ENCODE data around the gene TVP23A. TPM values are rescaled to one million over a fixed set of nuclear protein-coding genes. Genes with fewer than 3 reads are reported as not detected.

The TVP23A gene
- 1 to 10 TPM; 2.4 to 5.0 (median 4.7) TPM for polyA plus RNA-seq (ENCODE audit: insufficient read length in 4 of 4)

GRCh38 chr16:10817963-10818941, at the start of gene TVP23A:
TVP23A (minus strand) TSS chr16:10818794; CDS start chr16:10818493, 301 bp downstream.
- DNase-seq (ENCODE audit: low read depth in 4 of 4, low spot score in 2 of 4), result peak in 1 of 4 donors; percentile 10

DNA sequence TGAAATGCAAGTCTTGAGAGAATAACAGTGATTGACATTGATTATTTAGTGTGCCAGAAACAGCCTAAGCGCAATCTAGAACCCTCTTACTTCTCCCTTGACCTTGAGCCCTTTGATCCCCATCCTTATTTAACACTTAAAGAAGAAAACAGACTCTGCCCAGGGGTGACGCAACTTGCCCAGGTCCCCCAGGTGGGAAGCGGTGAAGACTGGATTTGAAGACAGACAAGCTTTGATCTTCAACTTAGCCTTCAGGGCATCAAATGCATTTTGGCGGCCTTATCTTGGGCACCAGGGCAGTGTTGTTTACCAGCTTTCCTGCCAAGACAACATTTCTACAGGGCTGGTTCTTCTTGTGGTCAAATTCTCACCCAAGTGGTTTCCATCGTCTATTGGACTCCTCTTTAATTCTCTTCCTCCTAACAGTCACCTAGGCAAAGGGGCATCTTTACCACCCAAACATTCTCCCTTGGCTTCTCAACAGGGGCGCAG, 49.6 kb upstream of the TVP23A start:
- no peak for DNase-seq (ENCODE audit: low read depth in 4 of 4, low spot score in 2 of 4)

DNA sequence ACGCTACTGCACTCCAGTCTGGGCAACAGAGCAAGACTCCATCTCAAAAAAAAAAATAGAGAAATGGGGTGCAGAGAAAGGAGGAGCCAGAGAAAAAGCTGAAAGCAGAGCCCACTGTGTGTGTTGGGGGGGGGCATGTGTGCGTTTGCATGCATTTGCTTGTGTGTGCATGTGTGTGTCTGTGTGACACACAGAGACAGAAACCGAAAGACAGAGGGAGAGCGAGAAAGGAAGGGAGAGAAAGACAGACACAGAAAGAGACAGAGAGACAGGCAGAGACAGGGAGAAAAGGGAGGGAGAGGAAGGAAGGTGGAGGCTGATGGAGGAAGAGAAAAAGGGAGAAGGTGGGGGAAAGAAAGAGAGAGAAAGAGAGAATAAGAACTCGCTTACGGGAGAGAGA, 48.6 kb upstream of the TVP23A start:
- DNase-seq (ENCODE audit: low read depth in 4 of 4, low spot score in 2 of 4), result no peak

- no peak for DNase-seq (ENCODE audit: low read depth in 4 of 4, low spot score in 2 of 4)
Measured at GRCh38 chr16:10865991-10866966, 47.7 kb upstream of the TVP23A start.

GRCh38 chr16:10862438-10862837, 43.8 kb upstream of the TVP23A start:
- no peak for DNase-seq (ENCODE audit: low read depth in 4 of 4, low spot score in 2 of 4)

DNA sequence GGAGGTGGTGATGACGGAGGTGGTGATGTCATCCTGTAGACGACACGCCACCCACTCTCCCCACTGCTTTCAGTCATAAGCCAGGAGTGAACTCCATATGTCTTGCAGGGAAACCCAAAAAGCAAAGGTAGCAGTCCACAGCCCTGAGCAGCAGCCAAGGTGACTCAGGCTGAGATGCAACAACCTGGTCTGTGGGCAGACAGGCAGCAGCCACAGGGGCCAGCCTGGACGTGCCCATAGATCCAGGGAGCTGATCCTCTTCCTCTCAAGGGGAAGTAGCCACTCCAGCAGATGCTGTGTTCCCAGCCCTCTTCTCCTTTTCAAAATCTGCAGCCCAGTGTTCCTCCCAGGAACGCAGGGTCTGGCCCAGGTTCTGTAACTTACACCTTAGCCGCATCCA, 41.1 kb upstream of the TVP23A start:
- DNase-seq (ENCODE audit: low read depth in 4 of 4, low spot score in 2 of 4), result no peak

DNA sequence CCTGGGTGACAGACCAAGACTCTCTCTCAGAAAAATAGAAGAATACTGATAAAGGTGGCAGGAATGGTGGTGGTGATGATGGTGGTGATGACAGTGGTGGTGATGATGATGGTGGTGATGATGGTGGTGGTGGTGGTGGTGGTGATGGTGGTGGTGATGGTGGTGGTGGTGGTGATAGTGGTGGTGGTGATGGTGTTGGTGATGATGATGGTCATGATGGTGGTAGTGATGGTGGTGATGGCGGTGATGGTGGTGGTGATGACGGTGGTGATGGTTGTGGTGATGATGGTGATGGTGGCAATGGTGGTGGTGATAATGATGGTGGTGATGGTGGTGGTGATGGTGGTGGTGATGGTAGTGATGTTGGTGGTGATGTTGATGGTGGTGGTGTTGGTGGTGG, 40.4 kb upstream of the TVP23A start:
- no peak for DNase-seq (ENCODE audit: low read depth in 4 of 4, low spot score in 2 of 4)

DNA sequence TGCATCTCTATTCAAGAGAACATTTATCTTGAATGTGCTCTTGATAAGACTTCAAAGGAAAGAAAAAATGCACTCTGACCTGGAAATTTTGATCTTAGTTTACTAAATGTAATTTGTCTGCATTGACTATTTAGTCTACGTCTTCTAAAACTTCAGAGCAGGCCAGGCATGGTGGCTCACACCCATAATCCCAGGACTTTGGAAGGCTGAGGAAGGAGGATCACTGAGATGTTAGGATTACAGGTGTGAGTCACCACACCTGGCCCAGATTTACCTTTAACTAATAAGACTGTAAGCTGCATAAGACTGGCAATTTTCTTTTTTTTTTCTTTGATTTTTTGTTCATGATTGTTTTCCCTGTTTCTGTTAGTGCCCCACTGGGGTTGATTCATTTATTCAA, 39.6 kb upstream of the TVP23A start:
- no peak for DNase-seq (ENCODE audit: low read depth in 4 of 4, low spot score in 2 of 4)

GRCh38 chr16:10856042-10856441, 37.4 kb upstream of the TVP23A start:
- DNase-seq (ENCODE audit: low read depth in 4 of 4, low spot score in 2 of 4), result no peak

- no peak for DNase-seq (ENCODE audit: low read depth in 4 of 4, low spot score in 2 of 4)
Measured at GRCh38 chr16:10852948-10853347, 34.4 kb upstream of the TVP23A start.

- no peak for DNase-seq (ENCODE audit: low read depth in 4 of 4, low spot score in 2 of 4)
Measured at GRCh38 chr16:10852286-10852685, 33.7 kb upstream of the TVP23A start.

DNA sequence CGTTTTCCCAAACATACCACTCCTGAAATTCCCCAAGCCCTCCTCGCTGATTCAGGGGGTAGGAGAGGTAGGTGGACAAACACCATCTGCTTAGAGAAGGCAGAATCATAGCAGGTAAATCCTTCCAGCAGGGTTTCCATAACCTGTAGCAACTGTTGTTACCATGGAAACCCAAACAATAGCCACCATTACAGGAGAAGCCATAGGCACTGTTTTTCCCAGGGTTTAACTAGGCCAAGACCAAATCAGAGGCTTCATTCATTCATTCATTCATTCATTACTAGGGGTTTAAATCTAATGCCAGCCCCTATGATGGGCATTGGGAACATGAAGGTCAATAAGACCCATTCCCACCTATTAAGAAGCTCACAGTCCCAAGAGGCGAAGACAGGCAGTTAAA, 32.9 kb upstream of the TVP23A start:
- no peak for DNase-seq (ENCODE audit: low read depth in 4 of 4, low spot score in 2 of 4)

GRCh38 chr16:10850478-10850850, 31.9 kb upstream of the TVP23A start:
- no peak for DNase-seq (ENCODE audit: low read depth in 4 of 4, low spot score in 2 of 4)

DNA sequence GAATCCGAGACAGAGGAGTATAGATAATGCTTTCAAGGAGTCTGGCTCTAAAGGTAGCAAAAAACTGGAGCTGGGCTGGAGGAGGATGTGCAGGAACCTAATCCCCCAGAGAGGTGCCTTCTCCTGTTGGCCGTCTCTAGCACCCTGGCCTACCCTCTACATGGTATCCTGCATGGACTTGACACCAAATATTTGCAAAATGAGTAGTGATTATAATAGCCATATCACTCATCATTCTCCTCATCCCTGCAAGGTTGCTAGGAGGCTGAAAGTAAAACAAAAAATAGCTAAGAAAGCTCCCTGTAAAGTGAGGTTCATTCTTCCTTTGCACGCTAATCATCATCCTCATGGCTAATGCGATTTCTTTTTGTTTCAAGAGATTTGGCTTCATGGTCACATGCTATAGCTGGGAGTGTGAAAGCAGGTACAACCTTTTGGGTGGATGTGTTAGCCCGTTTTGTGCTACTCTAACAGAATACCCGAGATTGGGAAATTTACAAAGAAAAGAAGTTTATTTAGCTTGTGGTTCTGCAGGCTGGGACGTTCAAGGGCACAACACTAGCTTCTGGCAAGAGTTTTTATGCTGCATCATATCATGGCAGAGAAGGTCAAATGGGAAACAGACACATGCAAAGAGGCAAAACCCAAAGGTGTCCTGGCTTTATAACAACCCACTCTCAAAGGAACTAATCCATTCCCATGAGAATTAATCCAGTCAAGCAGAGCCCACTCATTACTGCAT, 31.3 kb upstream of the TVP23A start:
- DNase-seq (ENCODE audit: low read depth in 4 of 4, low spot score in 2 of 4), result no peak

DNA sequence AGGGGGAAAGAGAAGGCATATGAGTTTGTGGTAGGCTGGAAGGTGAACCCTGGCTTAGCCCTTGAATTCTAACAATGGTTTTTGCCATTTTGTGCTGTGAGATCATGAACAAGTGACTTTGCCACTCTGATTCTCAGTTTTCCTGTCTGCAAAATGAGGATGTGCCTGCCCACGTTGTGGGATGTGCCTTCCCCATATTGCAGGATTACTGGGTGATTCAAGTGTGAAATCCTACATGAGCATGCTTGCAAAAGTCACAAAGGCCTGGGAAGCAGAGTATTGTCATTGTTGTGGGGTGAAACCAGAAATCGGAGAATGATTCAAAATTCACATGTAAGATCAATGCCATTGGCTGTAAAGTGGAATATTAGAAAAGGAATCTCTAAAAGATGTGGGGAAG, 28.6 kb upstream of the TVP23A start:
- no peak for DNase-seq (ENCODE audit: low read depth in 4 of 4, low spot score in 2 of 4)

GRCh38 chr16:10846213-10846998, 27.8 kb upstream of the TVP23A start:
- no peak for DNase-seq (ENCODE audit: low read depth in 4 of 4, low spot score in 2 of 4)

DNA sequence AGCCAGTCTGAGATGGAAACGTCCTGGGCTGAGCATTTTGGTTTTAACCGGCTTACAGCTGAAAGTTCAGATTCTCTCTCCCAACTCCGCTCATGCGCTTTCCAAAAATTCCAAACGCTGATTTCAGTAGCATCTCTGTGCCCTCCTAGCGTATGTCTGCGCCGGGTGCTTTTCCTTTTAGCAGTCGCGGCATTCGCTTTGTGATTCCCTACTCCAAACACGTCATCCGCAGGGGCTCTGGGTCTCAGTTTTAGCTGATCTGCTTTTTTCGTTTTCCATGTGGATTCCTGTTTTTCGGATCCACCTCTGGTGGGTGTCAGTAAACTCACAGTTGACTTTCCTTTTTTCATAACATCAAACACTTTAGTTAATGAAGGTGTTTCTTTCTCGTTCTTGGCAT, 22.1 kb upstream of the TVP23A start:
- DNase-seq (ENCODE audit: low read depth in 4 of 4, low spot score in 2 of 4), result no peak

DNA sequence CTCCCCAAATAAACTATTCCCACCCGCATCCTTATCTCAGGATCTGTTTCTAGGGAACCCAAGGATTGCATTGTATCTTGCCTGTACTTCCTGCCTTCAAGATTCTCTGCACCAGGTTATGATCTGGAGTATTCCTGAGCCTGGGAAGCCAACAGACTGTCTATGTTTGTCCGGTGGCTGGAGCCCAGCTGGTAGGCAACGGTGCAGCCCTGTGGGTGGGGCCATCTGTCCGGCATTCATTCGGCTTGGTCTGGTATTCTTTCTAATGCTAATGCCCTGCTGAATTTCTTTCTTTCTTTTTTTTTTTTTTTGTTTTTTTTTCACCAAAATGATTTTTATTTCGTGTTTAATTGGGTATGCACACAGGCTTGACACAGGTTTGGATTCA, 20.7 kb upstream of the TVP23A start:
- no peak for DNase-seq (ENCODE audit: low read depth in 4 of 4, low spot score in 2 of 4)

GRCh38 chr16:10838621-10839278, 20.2 kb upstream of the TVP23A start:
- DNase-seq (ENCODE audit: low read depth in 4 of 4, low spot score in 2 of 4), result no peak

Data from left renal cortex interstitium (tissue), 4 donors.